Left ventricle myocardium inferior (tissue), 1 donor: ENCODE results near the gene GAP43. TPM values are rescaled to one million over a fixed set of nuclear protein-coding genes. Genes with fewer than 3 reads are reported as not detected.

Source experiments
- DNase-seq: peaks from one replicate; pipeline ENCODE4 v3.0.0-alpha.2; 2020
- H3K27ac ChIP-seq: fragments of 200-600 bp; replicated peaks from 2 replicates; pipeline ENCODE4 v1.8.0; 2021
- H3K27me3 ChIP-seq: fragments of 200-600 bp; 2 replicates; pipeline ENCODE4 v1.8.0; 2021; ENCODE audit warnings: low read depth
- H3K36me3 ChIP-seq: fragments of 200-600 bp; 2 replicates; pipeline ENCODE4 v1.8.0; 2021
- H3K4me1 ChIP-seq: fragments of 200-600 bp; 2 replicates; pipeline ENCODE4 v1.8.0; 2021
- H3K4me3 ChIP-seq: fragments of 200-600 bp; 2 replicates; pipeline ENCODE4 v1.8.0; 2021; ENCODE audit warnings: mild to moderate bottlenecking, moderate library complexity
- H3K9me3 ChIP-seq: fragments of 200-600 bp; replicated peaks from 2 replicates; pipeline ENCODE4 v1.8.0; 2021
- intact Hi-C: fragments of 100-400 bp; cut with micrococcal nuclease; formaldehyde crosslinking; loops from one replicate; pipeline ENCODE4 v1.11.0; 2022
- total RNA-seq: library from RNA; stranded (reverse); fragmentation: NEBNext Ultra II Directional; extraction: Animal tissue kit (Norgen Biotek cat#: 25700); gene quantifications from one replicate; pipeline ENCODE4 v1.2.1, GENCODE V29; 2021
- TF ChIP-seq, protein P1 (sequence below): fragments of 200-600 bp; IDR thresholded peaks from 2 replicates; pipeline ENCODE4 v1.8.0; 2021; ENCODE audit warnings: antibody characterized with exemption, mild to moderate bottlenecking, borderline replicate concordance
- donor health status: DM: no; HTN: yes; CAD: no; lungs with severe emphysema.

GAP43 gene
- total RNA-seq, 1 donor from 2014 or later: 1.2 TPM

DNA sequence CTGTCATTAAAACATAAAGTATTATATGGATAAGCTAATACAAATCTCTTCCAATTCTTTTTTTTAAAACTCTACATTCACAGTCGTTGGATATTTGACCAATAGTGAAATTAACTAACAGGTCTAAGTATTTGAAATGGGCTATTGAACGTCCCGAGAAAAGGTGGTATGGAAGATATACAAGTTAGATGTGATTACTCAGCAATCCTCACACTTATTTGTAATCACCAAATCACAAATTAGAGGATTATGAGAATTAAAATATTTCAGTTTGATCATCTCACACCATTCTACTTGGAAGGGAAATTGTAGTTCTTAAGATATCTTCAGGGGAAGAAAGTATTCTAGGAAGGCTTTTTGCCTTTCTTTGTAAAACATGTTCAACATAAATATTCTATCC is 60.5 kb downstream of the GAP43 start:
- DNase-seq: no peak
- Histone ChIP-seq H3K4me1 (peaks cover 10% of the 10 kb centered on the region), H3K9me3 (no peaks in the 10 kb centered on the region), H3K27me3 (no peaks in the 10 kb centered on the region), H3K36me3 (no peaks in the 10 kb centered on the region), H3K4me3 (no peak overlapping the region), H3K27ac (no peak overlapping the region)
- intact Hi-C loops: loop anchor here (10.0 kb wide), 1 partner anchor 359 kb away; no protein-coding TSS in a partner anchor
- TF ChIP-seq, protein P1, sequence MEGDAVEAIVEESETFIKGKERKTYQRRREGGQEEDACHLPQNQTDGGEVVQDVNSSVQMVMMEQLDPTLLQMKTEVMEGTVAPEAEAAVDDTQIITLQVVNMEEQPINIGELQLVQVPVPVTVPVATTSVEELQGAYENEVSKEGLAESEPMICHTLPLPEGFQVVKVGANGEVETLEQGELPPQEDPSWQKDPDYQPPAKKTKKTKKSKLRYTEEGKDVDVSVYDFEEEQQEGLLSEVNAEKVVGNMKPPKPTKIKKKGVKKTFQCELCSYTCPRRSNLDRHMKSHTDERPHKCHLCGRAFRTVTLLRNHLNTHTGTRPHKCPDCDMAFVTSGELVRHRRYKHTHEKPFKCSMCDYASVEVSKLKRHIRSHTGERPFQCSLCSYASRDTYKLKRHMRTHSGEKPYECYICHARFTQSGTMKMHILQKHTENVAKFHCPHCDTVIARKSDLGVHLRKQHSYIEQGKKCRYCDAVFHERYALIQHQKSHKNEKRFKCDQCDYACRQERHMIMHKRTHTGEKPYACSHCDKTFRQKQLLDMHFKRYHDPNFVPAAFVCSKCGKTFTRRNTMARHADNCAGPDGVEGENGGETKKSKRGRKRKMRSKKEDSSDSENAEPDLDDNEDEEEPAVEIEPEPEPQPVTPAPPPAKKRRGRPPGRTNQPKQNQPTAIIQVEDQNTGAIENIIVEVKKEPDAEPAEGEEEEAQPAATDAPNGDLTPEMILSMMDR: no peak

DNA sequence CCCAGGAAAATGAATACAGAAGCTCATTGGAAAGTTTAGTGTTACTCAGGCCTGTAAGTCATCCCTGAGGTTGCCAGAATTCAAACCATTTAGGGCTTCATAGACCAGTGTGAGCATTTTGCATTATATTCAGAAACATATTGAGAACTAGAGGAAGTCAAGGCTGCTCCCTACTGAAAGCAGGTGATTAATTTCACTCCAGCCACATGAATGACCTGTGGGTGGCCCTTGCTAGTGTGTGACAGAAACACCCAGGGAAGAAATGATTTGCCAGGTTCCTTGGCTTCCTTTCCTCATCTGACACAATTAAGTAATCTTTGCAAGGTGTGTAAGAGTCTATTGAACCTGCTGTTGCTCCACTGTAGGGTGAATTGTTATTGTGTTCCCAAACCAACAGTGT is 61.8 kb downstream of the GAP43 start:
- peaks cover 10% of the 10 kb centered on the region for H3K4me1 ChIP-seq
- intact Hi-C loops: loop anchor here (10.0 kb wide), 1 partner anchor 360 kb away; no protein-coding TSS in a partner anchor
- TF ChIP-seq, protein P1: no peak
- no peak overlapping the region for H3K27ac ChIP-seq
- DNase-seq: no peak
- no peak overlapping the region for H3K4me3 ChIP-seq
- H3K9me3 ChIP-seq: no peaks in the 10 kb centered on the region
- H3K36me3 ChIP-seq: no peaks in the 10 kb centered on the region
- H3K27me3 ChIP-seq: no peaks in the 10 kb centered on the region

DNA sequence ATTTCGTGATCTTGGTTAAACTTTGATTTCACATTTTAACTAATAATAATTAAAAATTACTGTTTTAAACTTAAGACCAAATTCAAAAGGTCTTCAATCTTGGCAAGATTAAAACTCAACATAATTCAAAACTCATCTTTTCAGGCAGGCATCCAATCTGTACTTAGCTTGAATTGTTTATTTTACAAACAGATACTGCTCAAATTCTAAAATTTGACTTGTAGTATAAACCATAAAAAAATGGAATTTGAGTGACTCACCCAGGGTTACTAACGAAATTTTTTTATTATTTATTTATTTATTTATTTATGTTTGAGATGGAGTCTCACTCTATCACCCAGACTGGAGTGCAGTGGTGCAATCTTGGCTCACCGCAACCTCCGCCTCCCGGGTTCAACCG is 64.4 kb downstream of the GAP43 start:
- intact Hi-C loops: loop anchor here (10.0 kb wide), 1 partner anchor 363 kb away; no protein-coding TSS in a partner anchor
- Histone ChIP-seq H3K4me3 (no peak overlapping the region), H3K27ac (no peak overlapping the region), H3K4me1 (no peaks in the 10 kb centered on the region), H3K27me3 (no peaks in the 10 kb centered on the region), H3K36me3 (no peaks in the 10 kb centered on the region), H3K9me3 (no peaks in the 10 kb centered on the region)
- no peak for DNase-seq
- TF ChIP-seq, protein P1: no peak

DNA sequence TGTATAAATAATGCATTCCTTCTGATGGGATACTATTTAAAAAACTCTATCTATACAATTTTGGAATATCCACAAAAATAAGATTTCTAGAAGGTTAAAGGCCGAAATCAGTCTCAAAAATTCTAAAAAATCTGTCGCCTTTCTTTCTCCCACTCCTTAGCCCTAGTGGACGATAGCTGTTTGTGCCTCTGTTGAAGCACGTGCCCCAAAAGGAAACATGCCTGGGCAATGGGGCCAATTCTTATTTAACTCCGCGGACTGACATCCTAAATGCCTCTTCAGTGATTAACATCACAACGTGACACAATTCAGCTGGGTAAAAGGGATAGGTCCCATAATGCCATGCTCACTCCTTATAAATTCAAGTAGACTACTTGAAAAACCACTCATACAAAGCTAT is 65.1 kb downstream of the GAP43 start:
- H3K36me3 ChIP-seq: no peaks in the 10 kb centered on the region
- TF ChIP-seq, protein P1: no peak
- H3K9me3 ChIP-seq: no peaks in the 10 kb centered on the region
- intact Hi-C loops: loop anchor here (10.0 kb wide), 1 partner anchor 364 kb away; no protein-coding TSS in a partner anchor
- no peak for DNase-seq
- no peaks in the 10 kb centered on the region for H3K4me1 ChIP-seq
- no peak overlapping the region for H3K4me3 ChIP-seq
- H3K27ac ChIP-seq: no peak overlapping the region
- H3K27me3 ChIP-seq: no peaks in the 10 kb centered on the region

DNA sequence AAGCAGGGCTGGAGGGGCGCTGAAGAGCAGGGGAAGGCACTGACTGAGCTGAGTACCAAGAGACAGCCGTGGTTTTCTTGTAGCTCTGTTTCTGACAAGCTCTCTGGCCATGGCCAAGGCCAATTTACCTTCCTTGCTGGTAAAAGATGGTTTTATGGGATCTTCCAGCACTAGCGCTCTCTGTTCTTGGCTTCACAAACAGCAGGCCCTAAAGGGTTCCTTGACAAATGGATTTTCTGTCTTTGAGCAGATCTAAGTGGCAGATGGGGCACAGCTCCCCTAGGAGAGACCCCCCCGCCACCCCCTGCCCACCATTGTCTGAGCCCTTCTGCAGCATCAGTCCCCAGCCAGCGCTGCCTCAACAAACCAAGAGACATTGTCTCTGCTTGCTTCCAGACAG is 66.6 kb downstream of the GAP43 start:
- no peak for DNase-seq
- intact Hi-C loops: loop anchor here (5.0 to 10.0 kb wide), 2 partner anchors 365 to 473 kb away; no protein-coding TSS in a partner anchor
- H3K4me1 ChIP-seq: no peaks in the 10 kb centered on the region
- no peaks in the 10 kb centered on the region for H3K36me3 ChIP-seq
- H3K4me3 ChIP-seq: no peak overlapping the region
- no peaks in the 10 kb centered on the region for H3K9me3 ChIP-seq
- H3K27ac ChIP-seq: no peak overlapping the region
- no peaks in the 10 kb centered on the region for H3K27me3 ChIP-seq
- TF ChIP-seq, protein P1: no peak
